H1 (cell line): Measurements from ENCODE around the gene BIRC7. TPM values are rescaled to one million over a fixed set of nuclear protein-coding genes. Genes with fewer than 3 reads are reported as not detected.

ENCODE experiments used
- CTCF ChIA-PET: fragments of 300-600 bp; sonication (Branson Sonifier 250); formaldehyde crosslinking; loops from one replicate; lab custom pipeline; 2021; ENCODE audit not compliant: partially characterized antibody; lab: Charles Lee
- POLR2A ChIA-PET: fragments of 300-600 bp; sonication (Branson Sonifier 250); formaldehyde crosslinking; loops from one replicate; lab custom pipeline; 2021; ENCODE audit warnings: inconsistent platforms; ENCODE audit not compliant: partially characterized antibody; lab: Charles Lee
- DNase-seq, 2 experiments: peaks; one replicate each; pipeline versions ENCODE4 v3.0.0 to v3.0.0-alpha.2; 2010 to 2022; ENCODE audit warnings: low spot score in 2 of 2, low read depth in 1 of 2, mixed read lengths in 1 of 2
- FAIRE-seq: peaks from 2 replicates; lab custom pipeline; 2011; peaks lifted over from hg19 to GRCh38; lab: Jason Lieb, UNC
- H2AFZ ChIP-seq: 2 replicates; pipeline ENCODE4 v1.8.1; 2012; ENCODE audit warnings: low read length, inconsistent platforms
- H2AK5ac ChIP-seq: 2 replicates; pipeline ENCODE4 v1.6.1; 2013; ENCODE audit warnings: low read depth, low read length
- H2BK120ac ChIP-seq: replicated peaks from 2 replicates; pipeline ENCODE3; 2013; ENCODE audit warnings: low read depth, low read length, inconsistent platforms
- H2BK12ac ChIP-seq: 2 replicates; pipeline ENCODE4 v1.6.1; 2013; ENCODE audit warnings: low read depth, low read length
- H2BK15ac ChIP-seq: 2 replicates; pipeline ENCODE4 v1.6.1; 2013; ENCODE audit warnings: low read length
- H2BK20ac ChIP-seq: 2 replicates; pipeline ENCODE4 v1.6.1; 2013; ENCODE audit warnings: low read length
- H2BK5ac ChIP-seq: 2 replicates; pipeline ENCODE4 v1.6.1; 2013; ENCODE audit warnings: low read depth, low read length
- H3K14ac ChIP-seq: 2 replicates; pipeline ENCODE4 v1.6.1; 2013; ENCODE audit warnings: inconsistent platforms; ENCODE audit not compliant: insufficient read length
- H3K18ac ChIP-seq: 2 replicates; pipeline ENCODE4 v1.6.1; 2013; ENCODE audit warnings: low read length; ENCODE audit errors: extremely low read depth
- H3K23ac ChIP-seq: 2 replicates; pipeline ENCODE4 v1.6.1; 2013; ENCODE audit warnings: inconsistent platforms; ENCODE audit not compliant: insufficient read length
- H3K23me2 ChIP-seq: 2 replicates; pipeline ENCODE4 v1.6.1; 2013; ENCODE audit warnings: low read depth, low read length
- H3K27ac ChIP-seq: 2 replicates; pipeline ENCODE4 v1.6.1; 2011; ENCODE audit warnings: low read depth, low read length, inconsistent platforms
- H3K27me3 ChIP-seq, 4 experiments: replicated peaks in 1 of 4; 1 replicate in 1 of 4; 2 replicates in 3 of 4; pipeline versions ENCODE4 v1.6.1 to v1.8.1; 2011 to 2013; ENCODE audit warnings: low read length in 3 of 4, mild to moderate bottlenecking in 3 of 4, inconsistent platforms in 2 of 4, mixed read lengths in 2 of 4, moderate library complexity in 1 of 4; ENCODE audit not compliant: control insufficient read depth in 3 of 4, insufficient read depth in 3 of 4; ENCODE audit errors: extremely low read depth in 1 of 4
- H3K36me3 ChIP-seq, 4 experiments: 2 replicates each; pipeline versions ENCODE4 v1.6.1 to v1.8.1; 2011 to 2013; ENCODE audit warnings: mild to moderate bottlenecking in 4 of 4, low read length in 3 of 4, moderate library complexity in 2 of 4, control low read depth in 1 of 4, inconsistent platforms in 1 of 4; ENCODE audit not compliant: insufficient read depth in 4 of 4, control insufficient read depth in 2 of 4
- H3K4ac ChIP-seq: replicated peaks from 2 replicates; pipeline ENCODE3; 2013; ENCODE audit warnings: low read length, low read depth, mixed read lengths, inconsistent platforms; ENCODE audit not compliant: insufficient read length
- H3K4me1 ChIP-seq, 4 experiments: replicated peaks in 1 of 4; 1 replicate in 1 of 4; 2 replicates in 3 of 4; pipeline versions ENCODE4 v1.6.1 to v1.8.1; 2011 to 2013; ENCODE audit warnings: low read length in 3 of 4, inconsistent platforms in 2 of 4, mixed read lengths in 1 of 4; ENCODE audit not compliant: insufficient read depth in 4 of 4, control insufficient read depth in 3 of 4
- H3K4me2 ChIP-seq, 2 experiments: 2 replicates each; pipeline versions ENCODE4 v1.6.1 to v1.8.1; 2011 to 2013; ENCODE audit warnings: low read depth in 2 of 2, low read length in 2 of 2, control low read depth in 1 of 2, inconsistent platforms in 1 of 2, mild to moderate bottlenecking in 1 of 2; ENCODE audit not compliant: insufficient read depth in 1 of 2
- H3K4me3 ChIP-seq, 4 experiments: fragments of 200-600, 300-600 bp in 1 of 4; sonication (generic), shearing (Covaris generic), sonication (Bioruptor Twin) in 1 of 4; 2 replicates each; pipeline versions ENCODE4 v1.5.1 to v1.8.1; 2011 to 2016; ENCODE audit warnings: low read length in 4 of 4, low read depth in 3 of 4, control low read depth in 2 of 4, inconsistent platforms in 2 of 4, mild to moderate bottlenecking in 2 of 4, mixed read lengths in 1 of 4, moderate library complexity in 1 of 4; ENCODE audit not compliant: insufficient read depth in 2 of 4; ENCODE audit errors: extremely low read depth in 1 of 4
- H3K56ac ChIP-seq: replicated peaks from 2 replicates; pipeline ENCODE3; 2013; ENCODE audit warnings: low read depth, mild to moderate bottlenecking, mixed read lengths, low read length, inconsistent platforms; ENCODE audit not compliant: insufficient read length
- H3K79me1 ChIP-seq: 2 replicates; pipeline ENCODE4 v1.6.1; 2013; ENCODE audit warnings: low read depth, low read length, control low read depth
- H3K79me2 ChIP-seq, 2 experiments: 2 replicates each; pipeline versions ENCODE4 v1.6.1 to v1.8.1; 2012 to 2013; ENCODE audit warnings: low read length in 2 of 2, mild to moderate bottlenecking in 2 of 2, inconsistent platforms in 1 of 2; ENCODE audit not compliant: insufficient read depth in 2 of 2, control insufficient read depth in 1 of 2
- H3K9ac ChIP-seq, 4 experiments: replicated peaks in 1 of 4; 1 replicate in 1 of 4; 2 replicates in 3 of 4; pipeline versions ENCODE4 v1.6.1 to v1.8.1; 2011 to 2013; ENCODE audit warnings: low read depth in 3 of 4, low read length in 3 of 4, control low read depth in 2 of 4, mild to moderate bottlenecking in 2 of 4, moderate library complexity in 2 of 4, inconsistent platforms in 1 of 4; ENCODE audit errors: extremely low read depth in 1 of 4
- H3K9me3 ChIP-seq, 2 experiments: 2 replicates each; pipeline versions ENCODE4 v1.6.1 to v1.8.1; 2012 to 2013; ENCODE audit warnings: mild to moderate bottlenecking in 2 of 2, moderate library complexity in 2 of 2, control low read depth in 1 of 2, inconsistent platforms in 1 of 2, low read depth in 1 of 2, low read length in 1 of 2, mixed read lengths in 1 of 2; ENCODE audit not compliant: insufficient read depth in 2 of 2
- H4K20me1 ChIP-seq, 2 experiments: replicated peaks in 1 of 2; 2 replicates each; pipeline versions ENCODE3 to v1.8.1; 2011 to 2013; ENCODE audit warnings: inconsistent platforms in 2 of 2, low read length in 2 of 2, mild to moderate bottlenecking in 1 of 2; ENCODE audit not compliant: insufficient read depth in 2 of 2, control insufficient read depth in 1 of 2
- H4K5ac ChIP-seq: 2 replicates; pipeline ENCODE4 v1.6.1; 2013; ENCODE audit warnings: low read length, low read depth, mixed read lengths, inconsistent platforms; ENCODE audit not compliant: insufficient read length
- H4K8ac ChIP-seq: 2 replicates; pipeline ENCODE4 v1.8.0; 2013; ENCODE audit warnings: mild to moderate bottlenecking, moderate library complexity, low read length, inconsistent platforms; ENCODE audit not compliant: insufficient read depth; ENCODE audit errors: extremely low read depth
- H4K91ac ChIP-seq: replicated peaks from 2 replicates; pipeline ENCODE3; 2013; ENCODE audit warnings: low read length, mixed read lengths, inconsistent platforms; ENCODE audit not compliant: insufficient read length
- RFX5 ChIP-seq: IDR thresholded peaks from 2 replicates; pipeline ENCODE4 v1.6.1; 2011; ENCODE audit warnings: low read depth, low read length, improper control_type of control experiment, borderline replicate concordance
- SP1 ChIP-seq: IDR thresholded peaks from 2 replicates; pipeline ENCODE4 v1.6.1; 2011; ENCODE audit warnings: low read depth, low read length
- WGBS, 2 experiments: shearing (Covaris generic) in 1 of 2; methylation state at CpG; one replicate each; pipeline versions ENCODE4 v1.1.6 to v1.1.7; 2013 to 2015; ENCODE audit warnings: low lambda C conversion rate in 2 of 2, mixed read lengths in 2 of 2, inconsistent platforms in 1 of 2, low coverage in 1 of 2, missing lambda C conversion rate in 1 of 2; ENCODE audit not compliant: insufficient replicate concordance in 2 of 2, insufficient coverage in 1 of 2, insufficient read length in 1 of 2; ENCODE audit errors: extremely low coverage in 1 of 2, missing lambda C conversion rate in 1 of 2; 5-methylcytosine and 5-hydroxymethylcytosine counted together
- polyA plus RNA-seq, 7 experiments: library from polyadenylated mRNA; depleted of rRNA in 3 of 7; stranded (reverse) in 5 of 7; unstranded in 2 of 7; fragments of >200 nt in 5 of 7; fragments of 200-250 nt in 2 of 7; gene quantifications; 1 replicate in 5 of 7; 2 replicates in 1 of 7; 4 replicates in 1 of 7; pipeline versions ENCODE4 v1.2.1 to v1.2.3, GENCODE V29; 2011 to 2013; ENCODE audit warnings: missing spikeins in 2 of 7, mixed read lengths in 2 of 7
- total RNA-seq: library from RNA; stranded (reverse); fragmentation: NEBNext Ultra II Directional; extraction: Animal tissue kit (Norgen Biotek cat#: 25700); gene quantifications from 2 replicates; pipeline ENCODE4 v1.2.1, GENCODE V29; 2021
- TF ChIP-seq, protein P1 (sequence below): IDR thresholded peaks from 2 replicates; pipeline ENCODE4 v1.6.1; 2012; ENCODE audit warnings: low read length, inconsistent platforms
- TF ChIP-seq, protein P2 (sequence below): IDR thresholded peaks from 2 replicates; pipeline ENCODE4 v1.6.1; 2012; ENCODE audit warnings: inconsistent platforms

BIRC7 gene
- total and polyA plus RNA-seq, 2 of the 8 experiments (the other 6 are each of a cell fraction or from before 2014, with no cell fraction given) = 0.11 to 0.41 TPM

DNA sequence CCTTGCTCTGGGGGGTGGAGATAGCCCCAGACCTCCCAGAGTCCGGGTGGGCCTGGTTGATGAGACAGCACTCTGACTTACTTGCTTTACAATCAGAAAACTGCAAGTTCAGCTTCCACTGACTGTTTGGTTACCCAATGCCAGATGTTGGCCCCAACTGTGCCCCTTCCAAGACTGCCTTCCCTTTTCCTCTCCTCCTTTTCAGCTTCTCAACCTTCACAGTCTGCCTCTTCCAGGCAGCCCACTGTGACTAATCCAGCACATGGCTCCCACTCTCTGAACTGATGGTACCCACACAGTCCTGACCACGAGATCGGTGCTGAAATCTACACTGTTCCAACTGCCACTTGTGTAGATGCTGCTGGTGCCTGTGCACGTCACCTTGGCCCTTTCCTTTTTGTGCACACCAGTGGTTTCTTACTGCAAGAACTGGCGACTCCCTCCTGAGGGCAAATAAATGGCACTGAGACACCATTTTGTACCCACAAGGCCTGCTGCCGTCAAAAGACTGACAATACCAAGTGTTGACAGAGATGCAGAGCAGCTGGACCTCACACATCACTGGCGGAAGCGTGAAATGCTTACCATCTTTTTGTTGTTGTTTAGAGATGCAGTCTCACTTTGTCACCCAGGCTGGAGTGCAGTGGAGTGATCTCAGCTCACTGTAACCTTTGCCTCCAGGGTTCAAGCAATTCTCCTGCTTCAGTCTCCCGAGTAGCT, 35.1 kb downstream of the BIRC7 start:
- ChIA-PET POLR2A (interaction anchor here (1.3 to 3.6 kb wide), 4 partner anchors 10 to 22 kb away, joined by 4 to 12 read pairs (median 4); partner anchors contain the start of gene NKAIN4), CTCF (interaction anchor here (1.0 to 11.0 kb wide), 9 partner anchors 10 to 91 kb away, joined by 3 to 63 read pairs (median 5); no protein-coding TSS in a partner anchor)
- no peak for FAIRE-seq
- TF ChIP-seq, protein P1, sequence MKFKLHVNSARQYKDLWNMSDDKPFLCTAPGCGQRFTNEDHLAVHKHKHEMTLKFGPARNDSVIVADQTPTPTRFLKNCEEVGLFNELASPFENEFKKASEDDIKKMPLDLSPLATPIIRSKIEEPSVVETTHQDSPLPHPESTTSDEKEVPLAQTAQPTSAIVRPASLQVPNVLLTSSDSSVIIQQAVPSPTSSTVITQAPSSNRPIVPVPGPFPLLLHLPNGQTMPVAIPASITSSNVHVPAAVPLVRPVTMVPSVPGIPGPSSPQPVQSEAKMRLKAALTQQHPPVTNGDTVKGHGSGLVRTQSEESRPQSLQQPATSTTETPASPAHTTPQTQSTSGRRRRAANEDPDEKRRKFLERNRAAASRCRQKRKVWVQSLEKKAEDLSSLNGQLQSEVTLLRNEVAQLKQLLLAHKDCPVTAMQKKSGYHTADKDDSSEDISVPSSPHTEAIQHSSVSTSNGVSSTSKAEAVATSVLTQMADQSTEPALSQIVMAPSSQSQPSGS = no peak
- TF ChIP-seq, protein P2, sequence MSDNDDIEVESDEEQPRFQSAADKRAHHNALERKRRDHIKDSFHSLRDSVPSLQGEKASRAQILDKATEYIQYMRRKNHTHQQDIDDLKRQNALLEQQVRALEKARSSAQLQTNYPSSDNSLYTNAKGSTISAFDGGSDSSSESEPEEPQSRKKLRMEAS = no peak
- TF ChIP-seq RFX5 = no peak
- TF ChIP-seq SP1 = no peak

More for the DNA sequence above, 35.1 kb downstream of the BIRC7 start:
- no peak for DNase-seq
- no peak overlapping the region for H3K18ac ChIP-seq
- H3K4me3 ChIP-seq = no peak overlapping the region
- peaks cover 0 to 7% (median 1%) of the 10 kb centered on the region in 4 experiments; a peak in 5 of 7 replicates for H3K4me1 ChIP-seq
- no peak overlapping the region for H2BK120ac ChIP-seq
- H2AFZ ChIP-seq = no peak overlapping the region
- H3K56ac ChIP-seq = no peak overlapping the region
- no peak overlapping the region for H4K91ac ChIP-seq
- H2AK5ac ChIP-seq = no peak overlapping the region
- no peak overlapping the region for H2BK20ac ChIP-seq
- H2BK12ac ChIP-seq = no peak overlapping the region
- no peak overlapping the region for H3K9ac ChIP-seq
- no peak overlapping the region for H3K27ac ChIP-seq
- no peaks in the 10 kb centered on the region for H3K23me2 ChIP-seq
- 86% methylated on average over 9 of the region's 9 CpGs; no CpG with 5 or more reads in 1 of the 2 experiments for WGBS, 2 experiments
- H3K27me3 ChIP-seq = peaks cover 0 to 2% (median 0%) of the 10 kb centered on the region in 4 experiments; a peak in 2 of 7 replicates
- H3K9me3 ChIP-seq = no peaks in the 10 kb centered on the region
- peaks cover 13 to 28% of the 10 kb centered on the region in 2 experiments for H3K79me2 ChIP-seq
- peaks cover 7% of the 10 kb centered on the region for H3K79me1 ChIP-seq
- H2BK5ac ChIP-seq = no peak overlapping the region
- no peak overlapping the region for H3K23ac ChIP-seq
- no peak overlapping the region for H3K4me2 ChIP-seq
- no peak overlapping the region for H4K8ac ChIP-seq
- H4K5ac ChIP-seq = no peak overlapping the region
- no peak overlapping the region for H3K14ac ChIP-seq
- H4K20me1 ChIP-seq = peaks cover 6 to 15% of the 10 kb centered on the region in 2 experiments
- no peak overlapping the region for H2BK15ac ChIP-seq
- H3K36me3 ChIP-seq = peaks cover 0 to 3% (median 0%) of the 10 kb centered on the region in 4 experiments; a peak in 2 of 8 replicates
- no peak overlapping the region for H3K4ac ChIP-seq
